ENCODE data around the gene COX5B.
"Not testable (repeated sequence)": the region's sequence is repeated elsewhere in the genome, so short reads cannot be mapped to it uniquely, and the experiment has no call there.

COX5B gene

GRCh38 chr2:97645695-97646629 is at the start of gene COX5B:
COX5B (plus strand) TSS chr2:97646062; CDS start chr2:97646087, 25 bp downstream.
- peak; percentile 98 for DNase-seq

GRCh38 chr2:97596180-97596579 is 49.7 kb upstream of the COX5B start:
- DNase-seq, result not testable (repeated sequence)

GRCh38 chr2:97601537-97601936 is 44.3 kb upstream of the COX5B start:
- DNase-seq, result not testable (repeated sequence)

GRCh38 chr2:97605109-97605508 is 40.8 kb upstream of the COX5B start:
- DNase-seq, result not testable (repeated sequence)

- not testable (repeated sequence) for DNase-seq
Observed at GRCh38 chr2:97605524-97606339, 40.1 kb upstream of the COX5B start.

- DNase-seq, result not testable (repeated sequence)
Observed at GRCh38 chr2:97608745-97609144, 37.1 kb upstream of the COX5B start.

- DNase-seq, result not testable (repeated sequence)
Observed at GRCh38 chr2:97611895-97612294, 34.0 kb upstream of the COX5B start.

GRCh38 chr2:97615746-97616145 is 30.1 kb upstream of the COX5B start:
- DNase-seq, result not testable (repeated sequence)

GRCh38 chr2:97617911-97618310 is 28.0 kb upstream of the COX5B start:
- no peak for DNase-seq

GRCh38 chr2:97618939-97619827 is 26.7 kb upstream of the COX5B start:
- not testable (repeated sequence) for DNase-seq

- DNase-seq, result not testable (repeated sequence)
Observed at GRCh38 chr2:97620492-97620891, 25.4 kb upstream of the COX5B start.

GRCh38 chr2:97622976-97623375 is 22.9 kb upstream of the COX5B start:
- not testable (repeated sequence) for DNase-seq

GRCh38 chr2:97625354-97626048 is 20.4 kb upstream of the COX5B start:
- not testable (repeated sequence) for DNase-seq

GRCh38 chr2:97626049-97626430 is 19.8 kb upstream of the COX5B start:
- not testable (repeated sequence) for DNase-seq

- DNase-seq, result no peak
Observed at GRCh38 chr2:97644023-97644717, 1.7 kb upstream of the COX5B start.

- no peak for DNase-seq
Observed at GRCh38 chr2:97645112-97645694, 659 bp upstream of the COX5B start.

GRCh38 chr2:97646977-97647376 is 1.1 kb downstream of the COX5B start:
- DNase-seq, result no peak

- no peak for DNase-seq
Observed at GRCh38 chr2:97651114-97651513, 5.3 kb downstream of the COX5B start.

- no peak for DNase-seq
Observed at GRCh38 chr2:97653473-97653872, 7.6 kb downstream of the COX5B start.

- DNase-seq, result no peak
Observed at GRCh38 chr2:97653874-97654273, 8.0 kb downstream of the COX5B start.

GRCh38 chr2:97654309-97654708 is 8.4 kb downstream of the COX5B start:
- DNase-seq, result no peak
